ENCODE data around the gene NDUFB3.
A peak's percentile ranks its signal among the peaks of the same experiment; 100 is the strongest.
"Not testable (repeated sequence)": the region's sequence is repeated elsewhere in the genome, so short reads cannot be mapped to it uniquely, and the experiment has no call there.

Gene NDUFB3

DNA sequence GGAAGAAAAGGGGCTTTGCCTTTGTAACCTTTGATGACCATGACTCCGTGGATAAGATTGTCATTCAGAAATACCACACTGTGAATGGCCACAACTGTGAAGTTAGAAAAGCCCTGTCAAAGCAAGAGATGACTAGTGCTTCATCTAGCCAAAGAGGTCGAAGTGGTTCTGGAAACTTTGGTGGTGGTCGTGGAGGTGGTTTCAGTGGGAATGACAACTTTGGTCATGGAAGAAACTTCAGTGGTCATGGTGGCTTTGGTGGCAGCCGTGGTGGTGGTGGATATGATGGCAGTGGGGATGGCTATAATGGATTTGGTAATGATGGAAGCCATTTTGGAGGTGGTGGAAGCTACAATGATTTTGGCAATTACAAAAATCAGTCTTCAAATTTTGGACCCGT lies 8.3 kb upstream of the NDUFB3 start:
- H3K27me3 Mint-ChIP-seq, H3K4me3 Mint-ChIP-seq, H3K27ac Mint-ChIP-seq, CTCF ChIA-PET, DNase-seq, H3K9me3 Mint-ChIP-seq, H3K36me3 Mint-ChIP-seq: not testable (repeated sequence)
- H3K4me1 Mint-ChIP-seq, result peaks cover 16% of the 10 kb centered on the region

DNA sequence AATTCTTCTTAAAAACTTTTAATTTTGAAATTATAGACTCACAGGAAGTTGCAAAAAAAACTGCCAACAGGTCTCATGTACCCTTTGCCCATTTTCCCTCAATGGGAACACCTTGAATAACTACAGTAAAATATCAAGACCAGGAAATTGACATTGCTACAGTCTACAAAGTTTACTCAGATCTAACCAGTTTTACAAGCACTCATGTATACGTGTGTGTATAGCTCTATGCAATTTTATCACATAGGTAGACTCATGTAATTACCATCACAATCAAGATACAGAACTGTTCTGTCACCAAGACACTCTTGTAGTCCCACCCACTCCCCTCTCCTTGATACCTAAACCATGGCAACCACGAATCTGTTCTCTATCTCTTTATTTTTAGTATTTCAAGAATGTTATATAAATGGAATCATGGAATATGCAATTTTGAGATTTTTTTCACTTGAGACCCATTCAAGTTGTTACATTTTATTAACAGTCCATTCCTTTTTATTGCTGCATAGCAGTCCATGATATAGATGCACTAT lies 6.9 kb upstream of the NDUFB3 start:
- CTCF ChIA-PET, result interaction anchor here (0.8 kb wide), 1 partner anchor 159 kb away, joined by 3 read pairs; no protein-coding TSS in a partner anchor
- H3K36me3 Mint-ChIP-seq, result peaks cover 7% of the 10 kb centered on the region
- H3K4me1 Mint-ChIP-seq, result peaks cover 28% of the 10 kb centered on the region
- no peaks in the 10 kb centered on the region for H3K27me3 Mint-ChIP-seq
- no peaks in the 10 kb centered on the region for H3K9me3 Mint-ChIP-seq
- no peak overlapping the region for H3K4me3 Mint-ChIP-seq
- no peak overlapping the region for H3K27ac Mint-ChIP-seq
- no peak for DNase-seq

DNA sequence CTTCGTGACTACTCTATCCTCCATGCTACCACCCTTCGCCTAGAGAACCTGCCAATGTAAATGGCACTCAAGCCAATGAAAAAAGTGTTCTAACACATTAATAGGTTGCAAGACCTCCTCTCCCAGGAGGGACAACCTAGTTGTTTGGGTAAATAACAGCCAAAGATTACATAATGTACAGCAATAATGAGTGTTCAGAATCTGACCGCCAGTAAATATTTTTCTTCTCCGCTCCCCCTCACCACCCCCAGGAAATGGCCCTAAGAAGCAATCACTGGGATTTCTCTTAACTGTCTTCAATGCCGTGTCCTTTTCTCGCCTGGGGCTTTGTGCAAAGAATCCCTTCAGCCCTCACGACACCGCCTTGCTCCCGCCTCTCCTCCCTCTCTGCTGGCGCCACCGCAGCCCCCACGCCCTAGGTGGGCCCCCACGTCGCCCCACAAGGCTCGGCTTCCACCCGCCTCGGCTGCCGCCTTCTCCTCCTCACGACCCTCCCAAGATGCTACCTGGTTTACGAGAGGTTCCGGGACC lies 788 bp upstream of the NDUFB3 start:
- H3K4me1 Mint-ChIP-seq, result peaks cover 52% of the 10 kb centered on the region
- CTCF ChIA-PET, result interaction anchor here (0.7 to 5.9 kb wide), 10 partner anchors 48 to 587 kb away, joined by 3 to 104 read pairs (median 6); partner anchors contain the start of genes CASP10 and ORC2
- no peaks in the 10 kb centered on the region for H3K9me3 Mint-ChIP-seq
- no peaks in the 10 kb centered on the region for H3K27me3 Mint-ChIP-seq
- no peak for DNase-seq
- peaks cover 10% of the 10 kb centered on the region for H3K36me3 Mint-ChIP-seq
- H3K27ac Mint-ChIP-seq, result peak overlapping the region; percentile 93
- H3K4me3 Mint-ChIP-seq, result peak overlapping the region; percentile 89

DNA sequence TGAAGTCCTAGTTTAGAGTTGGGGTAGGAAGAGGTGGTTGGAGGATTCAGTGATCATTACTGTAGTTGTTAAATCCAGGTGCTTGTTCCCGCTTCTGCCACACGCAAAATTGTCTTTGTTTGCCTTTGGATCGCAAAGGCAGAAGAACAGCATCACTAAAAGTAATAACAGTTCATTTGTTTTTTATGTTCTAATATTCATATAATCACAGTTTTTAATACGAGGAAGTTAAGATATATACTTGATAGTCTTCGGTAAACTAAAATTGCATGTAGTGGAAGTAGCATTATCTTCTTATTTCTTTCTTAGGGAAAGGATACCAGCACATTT lies 365 bp downstream of the NDUFB3 start:
- H3K4me3 Mint-ChIP-seq, result peak overlapping the region; percentile 89
- H3K4me1 Mint-ChIP-seq, result peaks cover 49% of the 10 kb centered on the region
- peak overlapping the region; percentile 93 for H3K27ac Mint-ChIP-seq
- no peaks in the 10 kb centered on the region for H3K9me3 Mint-ChIP-seq
- peaks cover 10% of the 10 kb centered on the region for H3K36me3 Mint-ChIP-seq
- CTCF ChIA-PET, result interaction anchor here (1.6 kb wide), 1 partner anchor 171 kb away, joined by 5 read pairs; no protein-coding TSS in a partner anchor
- no peak for DNase-seq
- H3K27me3 Mint-ChIP-seq, result no peaks in the 10 kb centered on the region

- DNase-seq, result no peak
- CTCF ChIA-PET, result interaction anchor here (1.6 kb wide), 1 partner anchor 172 kb away, joined by 5 read pairs; no protein-coding TSS in a partner anchor
- H3K9me3 Mint-ChIP-seq, result no peaks in the 10 kb centered on the region
- H3K4me1 Mint-ChIP-seq, result peaks cover 49% of the 10 kb centered on the region
- no peak overlapping the region for H3K27ac Mint-ChIP-seq
- no peaks in the 10 kb centered on the region for H3K27me3 Mint-ChIP-seq
- H3K4me3 Mint-ChIP-seq, result peak overlapping the region; percentile 59
- peaks cover 10% of the 10 kb centered on the region for H3K36me3 Mint-ChIP-seq
Observed at GRCh38 chr2:201073071-201073470, 1.3 kb downstream of the NDUFB3 start.

DNA sequence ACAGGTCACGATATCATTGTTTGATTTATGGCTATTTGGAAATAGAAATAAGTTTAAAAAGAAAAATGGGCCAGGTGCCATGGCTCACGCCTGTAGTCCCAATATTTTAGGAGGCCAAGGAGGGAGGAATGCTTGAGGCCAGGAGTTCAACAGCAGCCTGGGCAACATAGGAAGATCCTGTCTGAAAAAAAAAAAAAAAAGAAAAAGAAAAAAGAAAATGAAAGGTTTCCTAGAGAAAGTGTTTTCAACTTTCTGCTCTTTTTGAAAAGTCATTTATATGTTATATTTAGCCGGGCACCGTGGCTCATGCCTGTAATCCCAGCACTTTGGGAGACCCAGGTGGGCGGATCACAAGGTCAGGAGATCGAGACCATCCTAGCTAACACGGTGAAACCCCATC lies 3.2 kb downstream of the NDUFB3 start:
- CTCF ChIA-PET, result no interaction called here
- Mint-ChIP-seq H3K9me3 (no peaks in the 10 kb centered on the region), H3K4me1 (peaks cover 37% of the 10 kb centered on the region), H3K4me3 (no peak overlapping the region), H3K27ac (no peak overlapping the region), H3K36me3 (peaks cover 13% of the 10 kb centered on the region), H3K27me3 (no peaks in the 10 kb centered on the region)
- DNase-seq, result no peak

DNA sequence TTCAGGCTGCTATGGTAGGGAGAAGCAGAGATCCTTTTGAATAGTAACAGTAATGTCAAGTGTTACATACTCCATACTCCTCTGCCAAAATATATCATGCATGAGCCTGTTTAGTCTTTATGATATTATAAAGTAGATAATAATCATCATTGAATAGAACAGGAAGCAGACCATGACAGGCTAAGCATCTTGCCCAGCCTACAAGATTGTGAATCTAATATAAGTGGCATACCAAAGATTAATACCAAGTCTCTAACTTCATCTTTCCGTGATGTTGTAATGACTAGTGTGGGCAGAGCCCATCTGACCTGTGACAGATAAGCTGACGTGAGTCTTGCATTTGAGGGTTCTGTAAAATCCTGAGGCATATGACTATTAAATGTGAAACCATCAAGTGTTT lies 13.1 kb downstream of the NDUFB3 start:
- CTCF ChIA-PET, result no interaction called here
- Mint-ChIP-seq H3K9me3 (no peaks in the 10 kb centered on the region), H3K4me3 (no peak overlapping the region), H3K36me3 (peaks cover 40% of the 10 kb centered on the region), H3K4me1 (peaks cover 3% of the 10 kb centered on the region), H3K27ac (no peak overlapping the region), H3K27me3 (no peaks in the 10 kb centered on the region)
- no peak for DNase-seq

DNA sequence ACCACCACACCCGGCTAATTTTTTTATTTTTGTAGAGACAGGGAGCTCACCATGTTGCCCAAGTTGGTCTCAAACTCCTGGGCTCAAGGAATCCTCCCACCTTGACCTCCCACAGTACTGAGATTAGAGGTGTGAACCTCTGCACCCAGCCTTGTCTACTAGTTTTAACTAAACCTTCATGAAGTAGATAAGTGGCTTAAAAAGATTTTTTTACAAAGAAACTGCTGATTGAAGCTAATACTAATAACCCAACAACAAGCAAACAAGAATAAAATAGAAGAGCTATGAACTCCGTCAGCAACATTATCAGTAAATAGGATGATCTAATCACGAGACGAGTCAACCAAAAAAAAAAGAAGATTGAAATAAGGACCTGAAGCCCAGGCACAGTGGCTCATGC lies 18.8 kb downstream of the NDUFB3 start:
- Mint-ChIP-seq H3K4me1 (no peaks in the 10 kb centered on the region), H3K4me3 (no peak overlapping the region), H3K9me3 (no peaks in the 10 kb centered on the region), H3K27ac (no peak overlapping the region), H3K36me3 (peaks cover 19% of the 10 kb centered on the region), H3K27me3 (no peaks in the 10 kb centered on the region)
- CTCF ChIA-PET, result interaction anchor here (1.2 kb wide), 1 partner anchor 22 kb away, joined by 5 read pairs; no protein-coding TSS in a partner anchor
- no peak for DNase-seq

DNA sequence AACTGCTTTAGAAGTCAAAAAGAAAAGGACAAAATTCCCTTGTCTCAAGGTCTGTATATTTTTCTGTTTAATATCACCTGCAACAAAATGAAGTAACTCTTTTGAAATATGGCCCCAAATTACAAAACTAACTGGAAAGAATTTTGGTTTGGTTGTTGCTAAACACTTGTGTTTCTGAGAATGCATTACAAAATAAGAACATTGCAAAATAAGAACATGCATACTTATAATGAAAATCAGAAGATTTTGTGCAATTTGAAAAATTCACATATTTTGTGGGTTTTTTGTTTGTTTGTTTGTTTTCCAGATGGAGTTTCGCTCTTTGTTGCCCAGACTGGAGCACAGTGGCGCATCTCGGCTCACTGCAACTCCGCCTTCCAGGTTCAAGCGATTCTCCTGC lies 21.8 kb downstream of the NDUFB3 start:
- H3K9me3 Mint-ChIP-seq, result no peaks in the 10 kb centered on the region
- peaks cover 3% of the 10 kb centered on the region for H3K36me3 Mint-ChIP-seq
- no peaks in the 10 kb centered on the region for H3K4me1 Mint-ChIP-seq
- H3K27me3 Mint-ChIP-seq, result no peaks in the 10 kb centered on the region
- H3K27ac Mint-ChIP-seq, result no peak overlapping the region
- no peak overlapping the region for H3K4me3 Mint-ChIP-seq
- DNase-seq, result no peak
- CTCF ChIA-PET, result no interaction called here

GRCh38 chr2:201100497-201100896 lies 28.7 kb downstream of the NDUFB3 start:
- Mint-ChIP-seq H3K27ac (no peak overlapping the region), H3K9me3 (no peaks in the 10 kb centered on the region), H3K4me3 (no peak overlapping the region), H3K4me1 (no peaks in the 10 kb centered on the region), H3K36me3 (no peaks in the 10 kb centered on the region), H3K27me3 (no peaks in the 10 kb centered on the region)
- CTCF ChIA-PET, result interaction anchor here (1.0 kb wide), 1 partner anchor 195 kb away, joined by 5 read pairs; no protein-coding TSS in a partner anchor
- DNase-seq, result no peak

DNA sequence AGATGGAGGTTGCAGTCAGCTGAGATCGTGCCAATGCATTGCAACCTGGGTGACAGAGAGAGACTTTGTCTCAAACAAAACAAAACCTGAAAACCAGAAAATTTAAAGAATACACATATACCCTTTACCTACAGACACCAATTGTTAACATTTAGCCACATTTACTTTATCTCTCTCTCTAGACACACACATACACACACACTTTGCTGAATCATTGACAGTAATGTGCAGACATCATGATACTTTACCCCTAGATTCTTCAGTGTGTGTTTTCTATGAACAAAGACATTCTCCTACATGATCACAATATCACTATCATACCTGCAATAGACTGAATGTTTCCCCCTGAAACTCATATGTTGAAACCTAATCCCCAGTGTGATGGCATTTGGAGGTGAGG lies 34.0 kb downstream of the NDUFB3 start:
- H3K4me1 Mint-ChIP-seq, result no peaks in the 10 kb centered on the region
- no peak for DNase-seq
- peaks cover 2% of the 10 kb centered on the region for H3K36me3 Mint-ChIP-seq
- CTCF ChIA-PET, result interaction anchor here (0.5 kb wide), 1 partner anchor 119 kb away, joined by 3 read pairs; no protein-coding TSS in a partner anchor
- H3K9me3 Mint-ChIP-seq, result no peaks in the 10 kb centered on the region
- no peak overlapping the region for H3K4me3 Mint-ChIP-seq
- no peaks in the 10 kb centered on the region for H3K27me3 Mint-ChIP-seq
- no peak overlapping the region for H3K27ac Mint-ChIP-seq

DNA sequence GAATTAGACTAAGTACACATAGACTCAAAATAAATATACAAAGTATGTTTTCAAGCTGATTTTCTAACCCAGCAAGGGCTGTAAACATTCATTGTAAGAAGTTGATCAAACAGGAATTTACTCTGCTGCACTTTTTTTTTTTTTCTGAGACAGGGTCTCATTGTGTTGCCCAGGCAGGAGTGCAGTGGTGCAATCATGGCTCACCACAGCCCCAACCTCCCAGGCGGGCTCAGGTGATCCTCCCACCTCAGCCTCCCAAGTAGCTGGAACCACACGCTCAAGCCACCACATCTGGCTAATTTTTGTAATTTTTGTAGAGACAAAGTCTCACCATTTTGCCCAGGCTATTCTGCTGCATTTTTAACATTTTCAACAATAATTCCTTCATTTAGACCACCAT lies 35.8 kb downstream of the NDUFB3 start:
- Mint-ChIP-seq H3K27ac (no peak overlapping the region), H3K36me3 (peaks cover 2% of the 10 kb centered on the region), H3K4me1 (no peaks in the 10 kb centered on the region), H3K9me3 (no peaks in the 10 kb centered on the region), H3K4me3 (no peak overlapping the region), H3K27me3 (no peaks in the 10 kb centered on the region)
- CTCF ChIA-PET, result interaction anchor here (0.6 to 0.9 kb wide), 3 partner anchors 11 to 23 kb away, joined by 4 to 5 read pairs (median 5); no protein-coding TSS in a partner anchor
- no peak for DNase-seq

DNA sequence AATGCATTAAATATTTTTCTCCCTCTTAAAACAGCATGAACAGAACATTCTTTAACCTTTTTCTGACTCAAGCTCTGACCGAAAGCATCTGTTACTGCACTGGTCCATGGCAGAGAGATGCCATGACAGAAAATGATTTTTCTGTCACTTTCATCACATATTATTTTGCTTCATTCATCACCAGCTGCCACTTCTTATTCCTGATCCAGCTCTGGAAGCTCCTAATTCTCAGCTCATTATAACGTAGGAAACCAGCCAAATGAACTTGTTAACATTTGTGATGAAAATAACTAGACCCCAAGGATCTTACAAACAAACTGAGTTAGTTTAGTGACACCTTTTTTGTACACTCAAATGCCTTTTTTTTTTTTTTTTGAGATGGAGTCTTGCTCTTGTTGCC lies 36.5 kb downstream of the NDUFB3 start:
- Mint-ChIP-seq H3K27ac (no peak overlapping the region), H3K4me1 (peaks cover under 1% of the 10 kb centered on the region), H3K4me3 (no peak overlapping the region), H3K36me3 (peaks cover 2% of the 10 kb centered on the region), H3K27me3 (no peaks in the 10 kb centered on the region), H3K9me3 (no peaks in the 10 kb centered on the region)
- CTCF ChIA-PET, result no interaction called here
- DNase-seq, result no peak

GRCh38 chr2:201109186-201109585 lies 37.4 kb downstream of the NDUFB3 start:
- H3K4me1 Mint-ChIP-seq, result peaks cover 5% of the 10 kb centered on the region
- no peak overlapping the region for H3K4me3 Mint-ChIP-seq
- H3K27me3 Mint-ChIP-seq, result no peaks in the 10 kb centered on the region
- H3K36me3 Mint-ChIP-seq, result peaks cover 2% of the 10 kb centered on the region
- CTCF ChIA-PET, result interaction anchor here (0.7 to 1.1 kb wide), 2 partner anchors 9 to 11 kb away, joined by 3 read pairs; no protein-coding TSS in a partner anchor
- H3K27ac Mint-ChIP-seq, result no peak overlapping the region
- DNase-seq, result no peak
- H3K9me3 Mint-ChIP-seq, result no peaks in the 10 kb centered on the region

- no peaks in the 10 kb centered on the region for H3K9me3 Mint-ChIP-seq
- no peak for DNase-seq
- H3K27me3 Mint-ChIP-seq, result no peaks in the 10 kb centered on the region
- CTCF ChIA-PET, result interaction anchor here (1.0 kb wide), 1 partner anchor 67 kb away, joined by 3 read pairs; no protein-coding TSS in a partner anchor
- peaks cover 10% of the 10 kb centered on the region for H3K36me3 Mint-ChIP-seq
- H3K4me1 Mint-ChIP-seq, result peaks cover 20% of the 10 kb centered on the region
- no peak overlapping the region for H3K27ac Mint-ChIP-seq
- no peak overlapping the region for H3K4me3 Mint-ChIP-seq
Observed at GRCh38 chr2:201110615-201111014, 38.8 kb downstream of the NDUFB3 start.
